HL-60/S4 treated with phorbol 12-myristate 13-acetate at 8.2 ng/mL for 4 days and 3 days (cell line): ENCODE measurements around the gene COPB1.
"Not testable (repeated sequence)": the region's sequence is repeated elsewhere in the genome, so short reads cannot be mapped to it uniquely, and the experiment has no call there.

Experiments
- in situ Hi-C: fragments of 300-500 bp; cut with MboI; formaldehyde crosslinking; loops from 2 replicates; pipeline ENCODE4 v1.15.0; 2022; ENCODE audit warnings: low sequenced_read_pairs

Gene COPB1

GRCh38 chr11:14499560-14500180 lies at the start of gene COPB1:
Gene COPB1 (minus strand): TSS chr11:14499811. CDS start chr11:14498928, 883 bp downstream.
- in situ Hi-C loops, result no loop called here

GRCh38 chr11:14547440-14547839 lies 47.8 kb upstream of the COPB1 start:
- in situ Hi-C loops, result no loop called here

GRCh38 chr11:14546672-14547071 lies 47.1 kb upstream of the COPB1 start:
- in situ Hi-C loops, result no loop called here

GRCh38 chr11:14544611-14545010 lies 45.0 kb upstream of the COPB1 start:
- in situ Hi-C loops, result no loop called here

- in situ Hi-C loops, result no loop called here
Observed at GRCh38 chr11:14543260-14543659, 43.6 kb upstream of the COPB1 start.

- in situ Hi-C loops, result no loop called here
Observed at GRCh38 chr11:14542324-14542723, 42.7 kb upstream of the COPB1 start.

- in situ Hi-C loops, result no loop called here
Observed at GRCh38 chr11:14541192-14541947, 41.8 kb upstream of the COPB1 start.

- in situ Hi-C loops, result no loop called here
Observed at GRCh38 chr11:14539982-14540421, 40.4 kb upstream of the COPB1 start.

GRCh38 chr11:14538926-14539554 lies 39.4 kb upstream of the COPB1 start:
- in situ Hi-C loops, result no loop called here

GRCh38 chr11:14538271-14538925 lies 38.8 kb upstream of the COPB1 start:
- in situ Hi-C loops, result no loop called here

- in situ Hi-C loops, result no loop called here
Observed at GRCh38 chr11:14537134-14537599, 37.6 kb upstream of the COPB1 start.

- in situ Hi-C loops, result not testable (repeated sequence)
Observed at GRCh38 chr11:14535166-14535565, 35.6 kb upstream of the COPB1 start.

GRCh38 chr11:14529951-14530350 lies 30.3 kb upstream of the COPB1 start:
- in situ Hi-C loops, result no loop called here

- in situ Hi-C loops, result no loop called here
Observed at GRCh38 chr11:14529321-14529720, 29.7 kb upstream of the COPB1 start.

GRCh38 chr11:14522801-14523200 lies 23.2 kb upstream of the COPB1 start:
- in situ Hi-C loops, result no loop called here

GRCh38 chr11:14522245-14522644 lies 22.6 kb upstream of the COPB1 start:
- in situ Hi-C loops, result no loop called here

- in situ Hi-C loops, result no loop called here
Observed at GRCh38 chr11:14520747-14521151, 21.1 kb upstream of the COPB1 start.

- in situ Hi-C loops, result no loop called here
Observed at GRCh38 chr11:14519917-14520746, 20.5 kb upstream of the COPB1 start, which contains the start of gene PSMA1. Gene PSMA1 (minus strand): TSS chr11:14520386. CDS start chr11:14520299, 87 bp downstream.

- in situ Hi-C loops, result no loop called here
Observed at GRCh38 chr11:14519597-14519916, 19.9 kb upstream of the COPB1 start.

- in situ Hi-C loops, result no loop called here
Observed at GRCh38 chr11:14518820-14519219, 19.2 kb upstream of the COPB1 start.
